ENCODE data around the gene TMEM165.

- TF ChIP-seq POLR2A (IDR thresholded peaks at IDR 0.05) (no peak), CTCF (IDR thresholded peaks at IDR 0.05) (no peak)
Observed at GRCh38 chr4:55364691-55365344, 30.9 kb upstream of the TMEM165 start.

Data from adrenal gland (tissue), 5 donors.